PC-3 (cell line): Measurements from ENCODE around the gene WFDC5.
A peak's percentile ranks its signal among the peaks of the same experiment; 100 is the strongest.

Experiments used
- CTCF ChIP-seq: fragments of 300-600 bp; sonication (generic); conservative IDR thresholded peaks from 2 replicates; pipeline ENCODE4 v1.5.1; 2017; ENCODE audit warnings: antibody characterized with exemption, low read depth, mild to moderate bottlenecking, low read length
- EZH2 ChIP-seq: fragments of 300-600 bp; sonication (generic); IDR thresholded peaks from one replicate; pipeline ENCODE4 v1.6.1; 2017; ENCODE audit warnings: antibody characterized with exemption, mild to moderate bottlenecking, low read length; ENCODE audit not compliant: unreplicated experiment

- peak; percentile 85 for TF ChIP-seq CTCF
- TF ChIP-seq EZH2 = no peak
These were observed 3.0 kb downstream of the WFDC5 start for GRCh38 chr20:45111799-45112471.
